ENCODE measurements around the gene CSAD.
"Not testable (repeated sequence)": the region's sequence is repeated elsewhere in the genome, so short reads cannot be mapped to it uniquely, and the experiment has no call there.

CSAD gene

GRCh38 chr12:53143355-53143754, 37.4 kb downstream of the CSAD start:
- DNase-seq: no peak

GRCh38 chr12:53133722-53134121, 47.0 kb downstream of the CSAD start:
- no peak for DNase-seq

- no peak for DNase-seq
Measured at GRCh38 chr12:53131844-53132243, 48.9 kb downstream of the CSAD start.

GRCh38 chr12:53128780-53129569, 51.8 kb downstream of the CSAD start:
- DNase-seq: no peak

- no peak for DNase-seq
Measured at GRCh38 chr12:53127169-53127568, 53.6 kb downstream of the CSAD start.

- DNase-seq: no peak
Measured at GRCh38 chr12:53124352-53124723, 56.4 kb downstream of the CSAD start.

GRCh38 chr12:53123578-53124351, 57.0 kb downstream of the CSAD start:
- DNase-seq: no peak

- DNase-seq: no peak
Measured at GRCh38 chr12:53122961-53123468, 57.7 kb downstream of the CSAD start.

- no peak for DNase-seq
Measured at GRCh38 chr12:53120685-53121525, 59.8 kb downstream of the CSAD start.

- no peak for DNase-seq
Measured at GRCh38 chr12:53118751-53119300, 61.9 kb downstream of the CSAD start.

GRCh38 chr12:53115891-53116648, 64.7 kb downstream of the CSAD start:
- DNase-seq: no peak

- DNase-seq: no peak
Measured at GRCh38 chr12:53115112-53115890, 65.4 kb downstream of the CSAD start.

GRCh38 chr12:53113951-53114350, 66.8 kb downstream of the CSAD start:
- no peak for DNase-seq

GRCh38 chr12:53113136-53113705, 67.5 kb downstream of the CSAD start:
- no peak for DNase-seq

GRCh38 chr12:53112431-53112830, 68.3 kb downstream of the CSAD start:
- not testable (repeated sequence) for DNase-seq

Measured in CD4-positive, alpha-beta T cell treated with Interleukin-21 for 1 hour (primary cell).